HG03469 (cell line): Measurements from ENCODE around the gene IFT80.
A peak's percentile ranks its signal among the peaks of the same experiment; 100 is the strongest.
"Not testable (repeated sequence)": the region's sequence is repeated elsewhere in the genome, so short reads cannot be mapped to it uniquely, and the experiment has no call there.

Experiments used
- ATAC-seq: cut with Tn5 transposase; IDR thresholded peaks from one replicate; pipeline ENCODE4 v1.9.1; 2021; ENCODE audit warnings: mild to moderate bottlenecking, moderate library complexity, moderate number of reproducible peaks; ENCODE audit not compliant: unreplicated experiment

Gene IFT80

DNA sequence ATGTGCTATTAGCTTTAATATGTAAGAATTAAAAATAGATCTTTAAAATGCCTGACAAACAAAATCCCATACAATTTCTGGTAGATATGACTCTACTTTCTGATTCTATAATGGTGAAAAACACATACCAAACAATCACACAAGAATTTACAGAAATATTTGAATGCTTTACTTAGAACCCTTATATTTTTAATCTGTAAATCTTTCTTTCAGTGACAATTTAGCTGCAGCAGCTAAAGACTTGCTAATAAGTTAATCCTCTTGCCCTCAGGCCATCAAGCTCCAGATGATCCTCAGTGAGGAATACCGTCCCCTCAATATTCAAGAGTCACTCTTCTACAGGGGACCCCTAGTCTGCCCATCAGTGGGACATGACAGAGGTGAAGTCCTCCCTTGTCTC lies 118.2 kb downstream of the IFT80 start:
- no peak for ATAC-seq

DNA sequence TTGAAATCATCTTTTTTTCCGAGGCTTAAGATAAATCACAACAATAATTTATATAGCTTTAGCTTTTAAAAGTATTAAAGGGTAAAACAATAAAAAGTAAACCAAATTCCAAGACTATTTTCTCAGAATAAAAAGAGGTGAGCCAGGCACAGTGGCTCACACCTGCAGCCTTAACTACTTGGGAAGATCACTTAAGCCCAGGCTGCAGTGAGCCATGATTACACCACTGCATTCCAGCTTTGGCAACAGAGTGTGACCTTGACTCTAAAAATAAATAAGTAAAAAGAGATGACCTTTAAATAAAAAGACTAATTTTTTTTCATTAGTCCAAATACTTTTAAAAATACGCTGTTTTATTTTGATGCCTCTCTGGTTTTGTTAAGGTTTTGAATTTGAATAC lies 119.4 kb downstream of the IFT80 start:
- ATAC-seq: no peak

DNA sequence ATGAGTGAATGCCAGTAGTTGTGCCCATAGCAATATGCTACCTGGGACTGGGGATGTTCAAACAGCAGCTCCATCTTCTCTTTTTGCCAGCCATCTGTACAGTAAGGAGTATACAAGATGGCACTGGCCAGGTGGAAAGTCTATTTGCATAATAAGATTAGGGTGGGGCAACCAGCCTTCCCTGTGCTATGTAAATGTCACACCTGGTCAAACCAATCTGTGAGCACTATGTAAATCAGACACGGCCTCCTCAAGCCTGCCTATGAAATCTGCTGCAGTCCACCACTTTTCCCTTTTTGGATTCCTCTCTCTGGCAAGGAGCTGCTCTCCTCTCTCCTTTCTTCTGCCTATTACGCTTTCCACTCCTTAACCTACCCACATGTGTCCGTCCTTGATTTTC lies 120.8 kb downstream of the IFT80 start:
- ATAC-seq: no peak

DNA sequence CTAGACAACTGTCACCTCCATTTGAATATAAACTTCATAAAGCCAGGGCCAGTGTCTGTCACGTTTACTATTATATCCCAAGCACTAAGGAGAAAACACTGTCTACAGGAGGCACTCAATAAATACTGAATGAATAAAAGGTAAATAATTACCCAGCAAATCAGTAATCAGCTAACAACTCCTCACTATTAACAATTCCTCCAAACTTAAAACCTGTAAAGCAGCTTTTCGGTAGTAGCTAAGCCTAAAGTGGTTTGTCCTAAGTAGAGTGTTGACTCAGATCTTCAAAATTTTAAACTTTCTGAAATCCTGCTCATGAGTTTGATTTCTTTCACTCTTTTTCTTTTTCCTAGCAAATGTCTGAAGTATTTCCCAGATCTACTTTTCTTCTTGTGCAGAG lies 133.9 kb downstream of the IFT80 start:
- ATAC-seq: no peak

DNA sequence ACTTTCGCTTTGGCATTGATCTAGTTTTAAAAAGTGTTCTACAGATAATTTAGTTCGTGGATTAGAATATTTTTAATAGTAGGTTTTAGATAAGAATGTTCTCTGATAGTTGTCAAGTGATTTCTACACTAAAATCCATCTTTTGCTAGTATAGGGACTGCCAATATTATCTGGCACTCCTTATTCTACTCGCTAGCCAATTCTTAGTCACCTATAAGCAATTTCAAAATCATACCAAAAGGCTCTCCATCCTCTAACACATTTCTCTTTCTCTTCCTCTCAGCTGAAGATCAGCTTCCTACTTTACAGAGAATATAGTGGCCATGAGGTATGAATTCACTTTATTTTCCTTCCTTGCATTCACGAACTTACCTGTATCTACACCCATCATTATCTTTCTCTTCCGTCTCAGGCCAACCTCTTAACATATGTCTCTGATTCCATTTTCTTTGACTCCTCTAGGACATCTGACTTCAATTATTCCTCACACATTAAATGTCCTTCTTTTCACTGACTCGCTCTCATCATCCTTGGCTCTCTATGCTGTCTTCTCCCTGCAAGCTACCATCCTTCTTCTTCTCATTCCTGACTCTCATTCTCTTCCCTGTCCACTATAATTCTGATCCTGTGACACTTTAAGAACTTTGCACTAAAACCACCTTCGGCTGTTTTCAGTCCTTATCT lies 138.3 kb downstream of the IFT80 start:
- no peak for ATAC-seq

DNA sequence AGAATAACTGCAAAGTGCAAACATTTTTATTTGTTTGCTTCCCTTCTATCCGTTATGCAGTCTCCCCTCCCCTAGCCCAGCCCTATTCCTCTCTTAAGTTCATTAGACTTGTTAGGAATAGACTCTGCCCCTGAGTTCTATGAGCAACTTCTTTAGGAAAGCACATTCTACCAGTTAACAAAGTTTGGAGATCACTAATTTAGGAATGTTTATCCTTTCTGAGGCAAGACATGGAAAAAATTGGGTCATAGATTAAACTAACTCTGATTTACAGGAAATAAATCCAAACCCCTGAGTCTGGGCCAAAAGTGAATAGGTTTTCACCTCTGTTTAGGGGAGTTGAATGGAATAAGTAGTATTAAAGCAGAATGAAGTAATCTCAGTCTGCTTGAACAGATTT lies 139.4 kb downstream of the IFT80 start:
- no peak for ATAC-seq

DNA sequence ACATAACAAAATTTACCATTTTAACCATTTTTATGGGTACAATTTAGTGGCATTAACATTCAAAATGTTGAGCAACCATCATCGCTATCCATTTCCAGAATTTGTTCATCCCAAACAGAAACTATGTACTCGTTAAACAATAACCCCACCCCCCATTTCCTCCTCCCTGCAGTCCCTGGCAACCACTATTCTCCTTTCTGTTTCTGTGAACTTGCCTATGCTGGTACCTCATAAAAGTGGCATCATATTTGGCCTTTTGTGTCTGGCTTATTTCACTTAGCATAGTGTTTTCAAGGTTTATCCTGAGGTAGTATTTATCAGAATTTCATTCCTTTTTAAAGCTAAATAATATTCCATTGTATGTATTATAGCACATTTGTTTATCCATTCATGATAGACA lies 141.4 kb downstream of the IFT80 start:
- ATAC-seq: no peak

DNA sequence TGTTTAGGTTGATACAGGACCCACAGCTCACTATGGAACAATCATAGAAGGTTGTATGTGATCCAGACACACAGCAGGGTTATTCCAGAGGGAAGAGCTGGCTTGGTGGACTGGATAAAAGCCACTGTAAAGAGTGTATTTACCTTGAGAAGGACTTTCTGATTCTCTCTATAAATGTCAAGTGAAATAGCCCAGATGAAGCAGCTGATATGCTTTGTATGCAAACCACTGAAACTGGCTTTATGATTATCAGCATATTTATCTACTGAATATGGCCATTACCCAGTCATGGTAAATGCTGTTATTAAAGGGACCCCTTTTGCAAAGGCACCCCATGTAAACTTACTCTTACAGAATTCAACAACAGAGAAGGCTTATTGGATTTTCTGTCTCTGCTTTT lies 145.7 kb downstream of the IFT80 start:
- no peak for ATAC-seq

DNA sequence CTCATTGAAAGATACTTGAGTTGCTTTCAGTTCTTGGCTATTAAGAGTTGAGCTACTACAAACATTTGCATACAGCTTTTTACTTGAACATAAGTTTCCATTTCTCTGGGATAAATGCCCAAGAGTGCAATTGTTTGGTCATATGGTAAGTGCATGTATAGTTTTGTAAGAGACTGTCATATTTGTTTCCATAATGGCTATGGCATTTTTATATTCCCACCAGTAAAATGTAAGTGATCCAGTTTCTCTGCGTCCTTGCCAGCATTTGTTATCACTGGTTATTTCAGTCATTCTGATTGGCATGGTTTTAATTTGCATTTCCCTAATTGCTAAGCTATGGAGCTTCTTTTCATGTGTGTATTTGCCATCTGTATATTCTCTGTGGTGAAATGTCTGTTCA lies 151.3 kb downstream of the IFT80 start:
- no peak for ATAC-seq

DNA sequence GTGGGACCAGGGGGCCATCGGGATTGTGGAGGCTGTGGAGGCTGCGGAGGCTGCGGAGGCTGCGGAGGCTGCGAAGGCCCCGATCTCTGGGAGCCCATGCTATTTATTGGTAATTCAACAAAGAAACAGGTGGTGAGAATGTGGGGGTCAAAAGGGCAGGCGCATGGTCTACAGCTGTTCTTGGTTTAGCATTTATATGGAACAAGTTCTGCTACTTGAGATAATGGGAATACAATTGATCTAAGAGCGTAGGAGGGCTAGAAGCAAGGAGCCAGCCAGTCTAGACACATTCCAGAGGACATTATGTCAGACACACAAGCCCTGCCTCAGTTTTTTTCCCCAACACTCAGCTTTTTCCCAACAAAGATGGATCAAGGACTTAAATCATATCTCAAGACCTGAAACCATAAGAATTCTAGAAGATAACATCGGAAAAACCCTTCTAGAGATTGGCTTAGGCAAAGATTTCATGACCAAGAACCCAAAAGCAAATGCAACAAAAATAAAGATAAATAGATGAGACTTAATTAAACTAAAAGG lies 153.7 kb downstream of the IFT80 start:
- ATAC-seq: no peak

DNA sequence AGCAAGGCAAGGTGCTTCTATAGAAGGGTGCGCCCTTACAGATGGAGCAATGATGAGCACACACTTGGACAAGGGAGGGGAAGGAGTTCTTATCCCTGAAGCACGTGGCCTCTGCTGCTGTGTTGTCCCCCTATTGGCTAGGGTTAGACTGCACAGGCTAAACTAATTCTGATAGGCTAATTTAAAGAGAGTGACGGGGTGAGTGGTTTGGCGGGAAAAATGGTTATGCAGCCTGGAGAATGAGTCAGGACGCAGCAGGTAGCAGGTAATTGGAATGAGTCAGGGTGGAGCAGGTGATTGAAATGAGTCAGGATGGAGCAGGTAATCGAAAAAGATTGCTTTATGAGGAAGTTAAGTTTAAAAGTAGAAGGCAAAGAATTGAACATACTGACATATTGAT lies 158.3 kb downstream of the IFT80 start:
- ATAC-seq: not testable (repeated sequence)

DNA sequence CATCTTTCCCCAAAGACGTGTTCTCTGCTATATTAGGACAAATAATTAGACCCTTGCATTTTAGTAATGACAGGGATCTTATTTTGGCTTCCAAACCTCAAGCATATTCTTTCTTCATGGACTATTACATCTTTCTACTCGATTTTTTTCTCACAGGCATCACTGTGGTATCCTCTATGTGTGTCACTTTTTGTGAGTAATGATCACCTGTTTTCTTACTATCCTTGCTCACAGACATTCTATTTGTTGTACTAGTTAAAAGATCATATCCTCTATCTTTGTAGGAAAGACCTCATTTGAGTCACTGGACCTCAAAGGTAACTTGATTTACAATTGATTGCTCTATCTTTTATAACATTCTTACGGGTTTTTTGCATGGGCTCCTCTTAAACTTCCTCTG lies 167.0 kb downstream of the IFT80 start:
- no peak for ATAC-seq

DNA sequence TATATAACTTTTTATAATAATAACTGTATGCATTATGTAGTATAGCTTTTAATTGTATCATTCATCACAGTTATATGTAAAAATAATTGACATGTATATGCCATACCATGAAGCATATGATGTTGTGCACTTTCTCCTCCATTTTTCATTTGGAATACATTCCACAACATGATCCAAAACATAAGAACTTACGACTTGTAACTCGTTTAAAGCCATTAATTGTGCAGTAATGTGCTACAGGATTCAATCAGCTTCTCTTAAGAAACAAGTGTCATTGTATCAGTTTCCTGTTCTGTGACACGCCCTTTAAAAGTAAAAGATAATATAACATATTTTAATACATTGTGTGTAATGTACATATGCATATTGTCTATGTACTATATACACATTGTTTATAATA lies 171.6 kb downstream of the IFT80 start:
- ATAC-seq: no peak

DNA sequence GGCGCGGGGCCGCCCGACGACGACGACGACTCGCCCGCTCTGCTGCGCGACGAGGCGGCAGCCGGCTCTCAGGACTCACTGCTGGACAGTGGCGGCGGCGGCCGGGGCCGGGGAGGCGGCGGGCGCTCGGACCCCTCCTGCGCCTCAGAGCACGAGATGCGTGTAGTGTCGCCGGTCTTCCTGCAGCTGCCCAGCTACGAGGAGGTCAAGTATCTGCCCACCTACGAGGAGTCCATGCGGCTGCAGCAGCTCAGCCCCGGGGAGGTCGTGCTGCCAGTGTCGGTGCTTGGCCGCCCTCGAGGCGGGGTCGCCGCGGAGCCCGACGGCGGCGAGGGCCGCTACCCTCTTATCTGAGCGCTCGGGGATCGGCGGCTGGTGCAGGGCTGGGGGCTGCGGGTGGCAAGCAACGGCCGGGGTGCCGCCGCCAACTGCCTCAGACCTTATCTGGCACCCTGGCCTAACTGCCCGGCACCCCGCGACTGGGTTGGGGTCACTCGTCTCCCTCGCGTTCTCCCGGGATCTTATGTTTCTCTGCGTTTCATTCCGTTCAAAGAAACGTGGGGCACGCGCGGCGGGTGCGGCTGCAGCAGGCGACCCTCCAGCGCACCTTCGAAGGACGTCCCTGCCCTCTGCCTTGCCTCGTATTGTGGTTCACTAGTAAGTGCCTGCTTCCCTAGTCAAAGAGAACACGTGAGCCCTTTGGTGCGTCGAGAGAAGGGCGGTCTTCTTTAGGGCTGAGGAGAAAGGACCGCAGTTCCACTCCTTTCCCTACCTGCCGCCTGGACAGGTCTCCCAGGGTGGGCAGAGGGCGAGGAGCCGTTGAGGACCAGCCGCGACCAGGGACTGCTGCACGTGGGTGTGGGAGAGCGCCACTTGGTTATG lies 172.8 kb downstream of the IFT80 start:
- no peak for ATAC-seq

DNA sequence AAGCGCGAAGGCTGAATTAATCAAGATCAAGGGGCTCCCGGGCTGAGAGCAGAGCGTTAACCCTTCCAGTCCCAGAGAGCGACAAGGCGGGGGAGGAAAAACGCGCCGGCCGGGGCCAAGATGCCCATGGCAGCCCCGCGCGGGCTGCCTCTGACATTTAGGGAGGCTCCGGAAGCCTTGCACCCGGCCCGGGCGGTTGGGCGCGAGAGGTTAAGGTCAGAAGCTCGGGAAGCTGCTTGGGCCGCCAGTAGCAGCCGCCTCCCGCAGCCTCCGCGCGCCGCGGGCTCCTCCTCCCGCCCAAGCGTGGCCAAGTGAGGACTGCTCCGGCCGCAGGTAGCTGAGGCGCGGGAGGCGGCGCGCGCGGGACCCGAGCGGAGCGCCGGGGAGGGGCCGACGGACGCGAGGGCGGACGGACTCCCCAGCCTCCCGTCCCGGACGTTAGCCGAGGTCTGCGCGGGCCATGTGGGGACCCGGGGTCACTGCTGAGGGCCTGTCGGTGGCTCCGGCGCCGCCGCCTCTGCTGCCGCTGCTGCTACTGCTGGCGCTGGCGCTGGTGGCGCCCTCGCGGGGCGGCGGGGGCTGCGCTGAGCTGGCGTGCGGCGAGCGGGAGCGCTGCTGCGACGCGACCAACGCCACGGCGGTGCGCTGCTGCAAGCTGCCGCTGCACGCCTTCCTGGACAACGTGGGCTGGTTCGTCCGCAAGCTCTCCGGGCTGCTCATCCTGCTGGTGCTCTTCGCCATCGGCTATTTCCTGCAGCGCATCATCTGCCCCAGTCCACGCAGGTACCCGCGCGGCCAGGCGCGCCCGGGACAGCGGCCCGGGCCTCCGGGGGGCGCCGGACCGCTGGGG lies 173.6 kb downstream of the IFT80 start, which contains the start of gene C3orf80:
Gene C3orf80 (plus strand): TSS at position 247 of the 850 bp plus-strand sequence. CDS start 214 bp downstream, at position 461.
- ATAC-seq: peak; percentile 69

DNA sequence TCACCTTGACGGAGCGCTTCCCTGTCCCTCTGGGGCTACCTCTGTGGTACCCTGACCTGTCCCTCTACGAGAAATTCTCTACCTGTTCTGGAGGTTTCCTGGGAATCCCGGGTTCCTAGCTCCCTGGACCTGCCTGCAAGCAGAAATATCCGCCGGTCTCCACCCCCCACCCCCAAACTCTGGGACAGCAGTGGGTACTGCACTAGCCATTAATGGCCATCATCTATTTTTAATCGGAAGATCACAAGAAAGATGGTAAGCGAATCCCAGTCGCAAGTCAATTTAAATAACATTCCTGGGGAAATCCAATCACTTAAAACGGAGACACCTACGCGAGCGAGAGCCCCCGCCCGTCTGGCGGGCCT lies 174.2 kb downstream of the IFT80 start:
- no peak for ATAC-seq

DNA sequence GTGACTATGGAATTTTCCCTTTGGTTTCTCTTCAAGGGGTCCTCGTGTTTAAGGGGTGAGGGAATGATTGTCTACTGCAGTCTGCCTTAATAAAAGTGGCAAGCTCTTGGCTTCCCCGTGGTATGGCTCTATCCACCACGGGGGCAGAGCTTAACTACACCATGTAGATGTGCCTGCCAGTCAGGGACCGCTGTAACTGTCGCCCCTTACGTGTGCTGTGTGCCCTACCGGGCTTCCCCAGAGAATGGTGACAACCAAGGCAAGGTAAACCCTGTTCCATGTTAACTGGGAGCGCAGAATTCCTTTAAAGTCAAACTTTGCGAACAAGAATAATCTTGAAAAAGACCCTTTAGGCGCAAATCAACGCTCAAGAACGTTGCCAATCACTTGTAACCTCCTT lies 174.8 kb downstream of the IFT80 start:
- no peak for ATAC-seq

DNA sequence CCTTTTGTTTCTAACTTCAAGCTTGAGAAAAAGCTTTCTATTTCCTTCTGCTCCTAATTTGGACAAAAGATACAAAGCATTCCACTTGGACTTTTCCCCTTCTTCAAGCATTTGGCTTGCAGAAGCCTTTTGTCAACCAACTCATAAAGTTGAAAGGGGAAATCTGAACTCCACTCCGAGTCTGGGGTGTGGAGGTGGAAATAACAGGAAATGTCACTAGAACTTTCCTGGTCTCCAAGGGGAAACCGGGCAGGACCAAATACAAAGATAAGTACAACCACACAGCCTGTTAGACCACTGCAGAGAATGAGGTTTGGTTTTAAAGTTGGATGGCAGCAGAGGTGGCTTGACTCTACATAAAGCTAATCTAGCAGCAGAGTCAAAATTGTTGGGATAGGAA lies 178.0 kb downstream of the IFT80 start:
- no peak for ATAC-seq

DNA sequence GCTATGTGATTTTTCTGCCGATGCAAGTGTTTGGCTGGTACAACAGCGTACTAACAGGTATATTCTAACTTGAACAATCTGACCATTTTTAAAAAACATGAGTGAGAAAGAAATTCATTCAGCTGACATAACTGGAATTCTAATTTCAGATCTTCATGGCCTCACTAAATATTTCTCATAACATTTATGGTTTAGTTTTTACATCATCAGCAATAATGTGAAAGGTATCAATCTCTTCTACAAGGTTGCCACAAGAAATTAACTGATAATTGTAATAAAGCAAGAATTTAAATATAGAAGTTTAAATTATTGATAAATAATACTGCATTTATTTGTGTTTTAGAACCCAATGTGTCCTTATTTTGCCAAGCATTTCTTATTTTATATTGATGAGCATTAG lies 179.0 kb downstream of the IFT80 start:
- no peak for ATAC-seq

DNA sequence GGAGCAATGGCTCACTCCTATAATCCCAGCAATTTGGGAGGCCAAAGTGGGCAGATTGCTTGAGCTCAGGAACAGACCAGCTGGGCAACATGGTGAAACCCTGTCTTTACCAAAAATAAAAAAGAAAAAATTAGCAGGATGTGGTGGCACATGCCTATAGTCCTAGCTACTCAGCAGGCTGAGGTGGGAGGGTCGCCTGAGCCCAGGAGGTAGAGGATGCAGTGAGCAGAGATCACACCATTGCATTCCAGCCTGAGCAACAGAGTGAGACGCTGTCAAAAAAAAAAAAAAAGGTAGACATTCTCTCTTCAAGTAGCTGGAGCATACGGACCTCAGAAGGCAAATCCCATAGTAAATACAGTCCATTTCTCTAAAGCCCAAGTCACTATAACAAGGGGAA lies 180.9 kb downstream of the IFT80 start:
- ATAC-seq: no peak

DNA sequence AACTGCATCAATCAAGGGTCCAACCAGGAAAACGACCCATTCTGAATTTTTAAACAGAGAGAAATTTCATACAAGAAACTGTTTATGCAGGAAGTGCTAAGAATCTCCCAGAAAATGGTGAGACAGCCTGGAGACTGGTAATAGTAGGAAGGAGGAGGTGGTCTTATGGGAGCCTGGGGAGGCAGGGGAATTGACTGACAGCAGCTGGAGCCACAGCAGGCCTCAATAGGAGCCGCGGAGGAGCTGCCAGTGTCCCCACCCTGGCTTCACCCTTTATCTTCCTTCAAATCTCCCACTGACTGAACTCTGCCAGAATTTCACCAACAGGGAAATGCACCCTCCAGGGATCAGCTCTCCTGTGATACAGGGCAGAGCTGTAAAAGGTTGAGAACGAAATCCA lies 181.3 kb downstream of the IFT80 start:
- no peak for ATAC-seq
